ENCODE measurements around the gene NECTIN1.

Gene NECTIN1

DNA sequence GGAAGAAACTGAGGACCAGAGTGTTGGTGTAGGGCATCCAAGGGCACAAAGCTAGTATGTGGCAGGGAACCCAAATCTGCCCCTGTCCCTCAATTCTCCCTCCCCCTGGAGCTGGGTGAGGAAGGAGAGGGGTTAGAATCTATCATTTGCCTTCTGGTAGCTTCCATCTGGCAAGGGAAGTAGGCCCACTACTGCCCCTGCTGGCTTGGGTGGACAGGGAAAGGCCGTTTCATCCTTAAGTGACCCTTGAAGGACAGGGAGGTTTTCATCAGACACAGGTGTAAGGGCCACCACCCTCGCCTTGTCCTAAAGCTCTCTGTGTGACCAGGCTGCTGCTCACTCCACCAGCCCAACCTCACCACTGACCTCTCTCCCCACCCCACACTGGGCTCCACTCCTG is 22.1 kb downstream of the NECTIN1 start:
- no peak for DNase-seq (ENCODE audit: low read depth)

DNA sequence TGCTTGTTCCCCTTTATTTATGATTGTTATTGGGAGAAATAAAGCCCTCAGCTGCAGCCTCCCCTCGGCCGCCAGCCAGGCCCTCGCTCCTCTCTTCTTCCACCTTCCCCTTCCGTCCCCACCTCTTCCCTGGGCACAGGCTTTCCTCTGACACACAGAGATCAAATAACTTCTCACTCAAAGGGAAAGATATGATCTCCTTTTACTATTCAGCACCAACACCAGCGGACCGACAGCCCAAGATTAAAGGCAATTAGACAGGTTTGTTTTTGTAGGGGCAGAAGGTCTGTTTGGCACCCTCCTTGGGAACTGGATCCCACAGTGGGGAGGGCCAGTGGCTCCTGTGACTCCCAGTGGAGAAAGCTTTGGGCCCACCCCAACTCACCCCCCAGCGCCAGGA is 23.0 kb downstream of the NECTIN1 start:
- TF ChIP-seq, protein P1, sequence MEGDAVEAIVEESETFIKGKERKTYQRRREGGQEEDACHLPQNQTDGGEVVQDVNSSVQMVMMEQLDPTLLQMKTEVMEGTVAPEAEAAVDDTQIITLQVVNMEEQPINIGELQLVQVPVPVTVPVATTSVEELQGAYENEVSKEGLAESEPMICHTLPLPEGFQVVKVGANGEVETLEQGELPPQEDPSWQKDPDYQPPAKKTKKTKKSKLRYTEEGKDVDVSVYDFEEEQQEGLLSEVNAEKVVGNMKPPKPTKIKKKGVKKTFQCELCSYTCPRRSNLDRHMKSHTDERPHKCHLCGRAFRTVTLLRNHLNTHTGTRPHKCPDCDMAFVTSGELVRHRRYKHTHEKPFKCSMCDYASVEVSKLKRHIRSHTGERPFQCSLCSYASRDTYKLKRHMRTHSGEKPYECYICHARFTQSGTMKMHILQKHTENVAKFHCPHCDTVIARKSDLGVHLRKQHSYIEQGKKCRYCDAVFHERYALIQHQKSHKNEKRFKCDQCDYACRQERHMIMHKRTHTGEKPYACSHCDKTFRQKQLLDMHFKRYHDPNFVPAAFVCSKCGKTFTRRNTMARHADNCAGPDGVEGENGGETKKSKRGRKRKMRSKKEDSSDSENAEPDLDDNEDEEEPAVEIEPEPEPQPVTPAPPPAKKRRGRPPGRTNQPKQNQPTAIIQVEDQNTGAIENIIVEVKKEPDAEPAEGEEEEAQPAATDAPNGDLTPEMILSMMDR (conservative IDR thresholded peaks at IDR 0.05; ENCODE audit: low read length) = no peak
- no peak overlapping the region for H3K4me3 ChIP-seq (ENCODE audit: low read length)
- no peak for DNase-seq (ENCODE audit: low read depth)

More for the DNA sequence above, 22.1 kb downstream of the NECTIN1 start:
- TF ChIP-seq, protein P1 (conservative IDR thresholded peaks at IDR 0.05; ENCODE audit: low read length) = no peak; the same call in 1 of the 2 replicates
- H3K4me3 ChIP-seq (ENCODE audit: low read length) = no peak overlapping the region

DNA sequence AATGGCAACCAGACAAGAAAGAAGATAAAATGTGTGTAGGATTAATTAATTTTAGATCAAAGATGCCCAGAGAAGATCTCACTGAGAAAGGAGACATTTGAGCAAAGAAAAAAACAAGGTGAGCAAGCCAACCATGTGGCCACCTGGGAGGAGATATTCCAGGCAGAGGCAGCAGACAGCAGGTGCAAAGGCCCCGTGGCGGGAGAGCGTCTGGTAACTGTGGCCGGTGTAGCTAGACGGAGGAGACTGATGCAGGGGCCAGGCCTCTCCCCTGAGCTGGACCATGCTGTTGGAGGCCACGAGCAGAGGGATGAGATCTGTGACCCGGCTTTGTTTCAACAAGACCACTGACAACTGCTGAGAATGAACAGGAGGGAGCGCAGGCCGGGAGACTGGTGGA is 23.6 kb downstream of the NECTIN1 start:
- no peak for DNase-seq (ENCODE audit: low read depth)
- TF ChIP-seq, protein P1 (conservative IDR thresholded peaks at IDR 0.05; ENCODE audit: low read length) = no peak
- no peak overlapping the region for H3K4me3 ChIP-seq (ENCODE audit: low read length)

DNA sequence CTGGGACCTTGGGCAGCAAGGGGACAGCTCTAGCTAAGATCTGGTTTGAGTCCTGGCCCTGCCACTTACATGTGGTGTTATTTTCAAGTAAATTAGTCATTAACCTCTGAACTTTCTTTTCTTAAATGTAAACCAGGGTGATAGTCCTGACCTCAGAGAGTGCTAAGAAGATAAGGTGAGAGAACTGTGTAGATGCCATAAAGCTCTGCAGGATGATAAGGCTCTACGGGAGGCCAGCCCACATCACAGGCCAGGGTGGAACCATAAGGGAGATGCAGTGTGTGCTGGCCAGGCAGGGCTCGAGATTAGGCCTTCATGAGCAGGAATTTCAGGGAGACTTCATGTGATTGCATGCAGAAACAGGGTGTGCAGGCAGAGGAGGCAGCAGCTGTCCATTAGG is 24.2 kb downstream of the NECTIN1 start:
- TF ChIP-seq, protein P1 (conservative IDR thresholded peaks at IDR 0.05; ENCODE audit: low read length) = no peak
- DNase-seq (ENCODE audit: low read depth) = no peak
- H3K4me3 ChIP-seq (ENCODE audit: low read length) = no peak overlapping the region

DNA sequence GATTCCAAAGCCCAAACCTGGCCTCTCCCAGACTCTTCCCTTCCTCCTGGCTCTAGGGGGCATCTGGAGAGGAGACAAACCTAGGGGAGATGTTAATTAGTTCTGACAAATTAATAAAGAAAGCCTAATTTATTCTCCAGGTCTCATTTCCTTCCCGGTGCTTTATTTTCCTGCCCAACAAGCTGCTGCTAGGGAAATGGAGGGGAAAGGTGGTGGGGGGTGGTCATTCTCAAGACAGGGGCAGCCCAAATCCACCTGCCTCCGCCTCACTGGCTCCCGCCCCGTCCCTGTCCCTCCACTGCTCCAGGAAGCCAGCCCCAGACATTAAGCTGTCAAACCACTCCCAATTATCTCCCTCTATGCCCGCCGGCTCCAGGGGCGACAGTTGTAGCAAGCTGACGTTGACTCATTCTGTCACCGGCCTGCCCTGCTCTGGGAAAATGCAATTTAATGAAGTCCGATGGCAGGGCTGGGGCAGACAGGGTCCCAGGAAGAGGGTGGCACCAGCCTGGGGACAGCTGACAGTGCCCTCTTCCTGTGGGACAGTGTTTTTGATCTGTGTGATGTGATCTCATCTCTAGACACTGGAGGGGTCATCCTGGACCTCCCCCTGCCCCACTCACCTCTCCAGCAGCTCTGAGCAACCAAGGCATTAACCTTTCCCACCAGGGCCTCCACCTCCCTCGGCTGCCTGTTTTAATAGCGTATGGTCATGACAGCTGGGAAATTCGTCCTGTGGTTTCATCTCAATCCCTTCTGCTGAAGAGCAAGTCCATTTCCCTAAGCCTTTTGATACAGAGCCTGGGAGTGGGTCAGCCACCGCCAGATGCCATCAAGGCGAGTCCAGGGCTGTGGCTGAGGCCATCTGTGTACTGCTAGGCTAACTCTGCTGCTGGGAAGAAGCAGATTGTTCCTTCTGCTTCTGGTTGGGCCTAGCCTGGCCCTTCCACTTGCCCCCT is 27.1 kb downstream of the NECTIN1 start:
- TF ChIP-seq, protein P1 (conservative IDR thresholded peaks at IDR 0.05; ENCODE audit: low read length) = no peak

DNA sequence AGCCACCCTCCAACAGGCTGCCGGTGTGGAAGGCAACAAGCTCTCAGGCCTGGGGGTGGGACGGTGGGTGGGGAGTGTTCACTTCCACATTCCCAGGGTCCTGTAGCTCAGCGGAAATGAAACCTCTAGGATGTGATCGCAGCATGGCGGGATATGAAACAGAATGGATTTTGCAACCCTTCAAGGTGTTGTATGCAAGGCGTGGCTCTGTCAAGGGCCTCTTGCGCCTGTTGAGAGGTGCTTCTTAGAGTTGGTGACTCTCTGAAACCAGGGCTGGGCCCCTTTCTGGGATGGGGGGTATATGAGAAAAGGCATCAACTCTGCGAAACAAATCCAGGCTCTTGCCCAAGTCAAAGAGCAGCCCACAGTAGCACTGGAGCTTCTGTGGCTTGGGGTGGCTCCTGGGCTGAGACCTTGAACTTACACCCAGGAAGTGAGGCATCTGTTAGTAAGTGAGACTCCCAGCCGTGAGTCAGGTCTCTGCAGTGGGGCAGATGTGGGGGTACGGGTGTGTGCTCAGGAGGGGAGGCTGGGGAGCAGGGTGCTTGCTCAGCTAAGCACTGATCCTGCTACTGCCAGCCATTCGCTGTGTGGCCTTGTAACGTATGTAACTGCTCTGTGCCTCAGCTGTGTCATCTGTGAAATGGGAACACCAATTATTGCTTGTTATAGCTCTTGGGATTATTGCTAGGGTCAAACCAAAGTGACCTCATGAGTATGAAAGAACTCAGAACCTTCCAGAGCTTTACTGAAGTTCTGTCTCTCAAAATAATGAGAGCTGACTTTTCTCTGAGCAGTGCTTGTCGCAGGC is 28.3 kb downstream of the NECTIN1 start:
- DNase-seq (ENCODE audit: low read depth) = no peak
- H3K4me3 ChIP-seq (ENCODE audit: low read length) = no peak overlapping the region
- TF ChIP-seq, protein P1 (conservative IDR thresholded peaks at IDR 0.05; ENCODE audit: low read length) = no peak

More for the DNA sequence above, 27.1 kb downstream of the NECTIN1 start:
- no peak overlapping the region for H3K4me3 ChIP-seq (ENCODE audit: low read length)
- peak; percentile 45 for DNase-seq (ENCODE audit: low read depth)

Data from AG10803 (cell line).